Measurements from ENCODE around the gene ATP13A3.

ATP13A3 gene

DNA sequence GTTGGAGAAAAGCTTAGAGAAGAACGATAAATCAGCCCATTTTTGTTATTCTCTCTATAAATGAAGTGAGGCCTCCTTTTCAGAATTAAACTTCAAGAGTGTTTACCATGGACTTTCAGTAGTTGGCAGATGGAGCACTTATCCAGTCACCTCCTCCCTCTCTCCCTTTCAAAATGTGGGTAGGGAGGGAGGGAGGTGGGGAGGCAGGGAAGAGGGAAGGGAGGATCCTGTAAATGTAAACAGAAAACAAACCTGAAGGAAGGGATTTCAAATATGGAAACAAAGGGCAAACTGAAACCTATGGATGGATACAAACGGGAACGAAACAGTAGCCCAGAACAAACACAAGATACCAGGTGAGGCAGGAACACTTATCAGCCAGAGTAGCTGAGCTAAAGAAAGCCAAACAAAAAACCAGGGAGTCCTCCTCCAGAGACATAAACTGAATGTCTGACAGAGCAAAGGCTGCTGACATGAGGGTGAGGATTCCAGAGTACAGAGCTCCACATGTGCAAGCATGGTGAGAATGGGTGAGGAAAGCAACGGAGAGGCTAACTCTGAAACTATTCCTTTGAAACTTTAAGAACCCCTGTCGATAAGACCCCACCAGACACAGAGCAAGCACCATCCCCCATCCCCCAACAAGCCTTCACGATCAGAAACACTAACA lies 46.8 kb downstream of the ATP13A3 start:
- DNase-seq (ENCODE audit: low read depth): no peak

DNA sequence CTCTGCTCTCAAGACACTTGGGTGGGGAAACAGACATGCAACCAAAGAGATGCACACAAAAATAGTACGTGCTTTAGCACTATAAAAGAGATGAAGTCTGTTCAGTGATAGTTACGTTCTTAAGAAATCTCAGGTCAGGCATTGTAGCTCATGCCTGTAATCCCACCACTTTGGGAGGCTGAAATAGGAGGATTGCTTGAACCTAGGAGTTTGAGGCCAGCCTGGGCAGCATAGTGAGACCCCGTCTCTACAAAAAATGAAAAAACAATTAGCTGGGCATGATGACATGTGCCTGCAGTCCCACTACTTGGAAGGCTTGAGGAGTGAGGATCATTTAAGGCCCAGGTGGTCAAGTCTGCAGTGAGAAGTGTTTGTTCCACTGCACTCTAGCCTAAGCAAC lies 52.3 kb downstream of the ATP13A3 start:
- DNase-seq (ENCODE audit: low read depth): no peak

DNA sequence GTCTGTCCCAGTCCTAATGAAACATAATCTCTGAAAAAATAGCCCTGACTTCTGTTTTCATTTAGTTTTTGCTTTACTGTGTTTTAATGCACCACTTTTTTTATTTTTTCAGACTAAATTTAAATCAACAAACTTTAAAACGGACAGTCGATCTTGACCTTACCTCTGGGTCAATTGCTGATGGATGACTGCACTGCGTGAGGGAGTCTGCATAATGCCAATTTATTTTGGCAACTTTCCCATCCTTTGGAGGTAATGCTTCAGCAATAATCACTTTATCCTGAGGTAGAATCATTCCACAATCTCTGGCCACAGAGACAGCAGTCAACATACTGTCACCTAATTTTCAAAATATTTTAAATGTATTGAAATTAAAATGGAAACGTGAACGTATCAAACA lies 55.2 kb downstream of the ATP13A3 start:
- no peak for DNase-seq (ENCODE audit: low read depth)

DNA sequence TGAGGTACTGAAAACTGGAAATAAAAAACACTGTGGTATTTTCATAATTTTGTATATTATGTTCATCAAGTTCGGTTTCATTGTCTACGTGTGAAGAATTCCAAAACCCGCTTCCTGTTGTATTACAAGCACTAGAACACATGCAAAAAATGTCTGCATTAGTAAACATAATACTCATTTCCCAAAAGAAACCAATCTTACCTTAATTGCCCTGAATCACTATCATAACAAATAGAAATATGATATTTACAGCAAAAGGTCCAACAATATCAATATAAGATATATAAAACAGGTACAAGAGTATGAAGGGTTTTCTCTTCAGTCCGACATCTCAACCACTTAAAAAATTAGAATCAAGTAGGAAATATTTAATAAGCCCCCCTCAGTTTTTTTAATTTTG lies 61.4 kb downstream of the ATP13A3 start:
- no peak for DNase-seq (ENCODE audit: low read depth)

DNA sequence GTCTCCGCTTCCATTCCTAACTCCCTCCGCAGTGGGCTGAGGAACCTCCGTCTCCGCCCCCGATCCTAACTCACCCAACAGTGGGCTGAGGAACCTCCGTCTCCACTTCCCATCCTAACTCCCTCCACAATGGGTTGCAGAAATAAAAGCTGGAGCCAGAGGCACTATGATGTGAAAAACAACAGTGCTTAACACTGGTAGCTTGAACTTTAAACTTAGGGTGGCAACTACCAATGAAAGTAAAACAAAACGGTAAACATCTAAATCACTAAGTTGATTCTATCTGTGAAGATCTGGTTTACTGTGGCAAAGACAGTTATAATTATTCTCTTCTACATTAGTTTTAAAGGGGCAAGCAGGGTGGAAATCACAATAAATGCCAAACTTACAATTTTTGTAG lies 61.8 kb downstream of the ATP13A3 start:
- no peak for DNase-seq (ENCODE audit: low read depth)

DNA sequence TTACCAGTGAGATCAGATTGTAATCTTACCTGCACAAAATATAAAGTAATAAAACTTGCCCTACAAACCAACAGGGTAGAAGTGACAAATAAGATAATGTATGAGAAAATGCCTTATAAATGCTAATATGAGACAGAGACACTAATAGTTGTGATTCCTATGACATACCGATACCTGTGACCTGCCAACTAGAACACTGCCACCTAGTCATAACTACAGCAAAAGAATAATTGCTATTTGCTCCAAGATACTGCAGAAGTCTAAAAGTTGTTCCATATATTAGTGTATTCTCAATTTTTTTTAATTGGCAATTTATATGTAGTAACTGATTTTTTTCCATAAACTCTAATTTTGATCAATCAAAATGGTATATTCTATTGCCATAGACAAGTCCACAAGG lies 62.4 kb downstream of the ATP13A3 start:
- no peak for DNase-seq (ENCODE audit: low read depth)

DNA sequence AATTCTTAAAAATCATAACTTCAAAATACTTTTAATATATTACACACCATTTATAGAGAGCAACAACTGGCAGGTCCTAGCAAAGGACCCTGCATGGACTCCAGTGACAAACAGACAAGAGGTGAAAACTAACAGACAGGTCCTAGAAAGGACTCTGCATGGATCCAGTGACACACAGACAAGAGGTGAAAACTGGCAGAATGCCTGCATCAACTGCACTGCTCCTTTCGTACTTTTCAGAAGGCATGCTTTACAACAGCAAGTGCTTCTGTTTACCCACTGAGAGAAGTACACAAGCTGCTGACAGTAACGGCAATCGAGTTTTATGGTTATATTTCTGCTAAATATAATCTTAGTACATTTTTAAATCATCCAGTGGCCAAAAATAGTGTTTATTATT lies 63.5 kb downstream of the ATP13A3 start:
- no peak for DNase-seq (ENCODE audit: low read depth)

DNA sequence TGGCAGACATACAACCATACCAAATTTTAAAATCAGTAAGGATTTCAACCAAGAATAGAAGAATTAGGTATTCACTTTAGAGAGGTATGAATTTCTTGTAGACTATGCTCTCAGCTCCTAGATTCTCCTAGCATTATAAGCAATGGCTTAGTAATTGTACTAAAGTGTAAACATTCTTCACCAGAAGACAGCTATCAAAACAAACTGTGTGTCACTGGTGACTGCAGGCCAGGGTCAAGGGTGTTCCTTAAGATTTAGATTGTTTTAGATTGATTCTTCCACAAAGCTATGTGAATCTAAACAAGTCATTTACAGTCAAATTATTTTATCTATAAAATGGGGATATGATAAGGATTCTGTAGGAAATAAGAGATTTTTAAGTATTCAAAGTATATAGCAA lies 64.6 kb downstream of the ATP13A3 start:
- DNase-seq (ENCODE audit: low read depth): no peak

DNA sequence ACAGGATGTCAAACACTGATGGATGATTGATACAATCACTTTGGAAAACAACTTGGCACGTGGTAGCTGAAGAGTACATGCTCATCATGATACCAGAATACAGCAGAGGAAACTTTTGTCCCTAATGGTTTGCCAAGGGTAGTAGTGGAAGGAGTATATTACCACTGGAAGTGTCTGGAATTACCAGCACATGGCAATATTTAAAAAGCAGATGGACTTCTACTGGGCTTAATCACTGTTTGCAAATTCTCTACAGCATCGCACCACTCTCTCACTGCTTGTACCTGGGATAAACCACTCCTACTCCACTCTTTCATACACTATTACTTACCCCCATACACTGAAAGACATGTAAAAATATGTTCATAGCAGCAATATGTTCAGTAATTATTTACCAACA lies 68.1 kb downstream of the ATP13A3 start:
- no peak for DNase-seq (ENCODE audit: low read depth)

DNA sequence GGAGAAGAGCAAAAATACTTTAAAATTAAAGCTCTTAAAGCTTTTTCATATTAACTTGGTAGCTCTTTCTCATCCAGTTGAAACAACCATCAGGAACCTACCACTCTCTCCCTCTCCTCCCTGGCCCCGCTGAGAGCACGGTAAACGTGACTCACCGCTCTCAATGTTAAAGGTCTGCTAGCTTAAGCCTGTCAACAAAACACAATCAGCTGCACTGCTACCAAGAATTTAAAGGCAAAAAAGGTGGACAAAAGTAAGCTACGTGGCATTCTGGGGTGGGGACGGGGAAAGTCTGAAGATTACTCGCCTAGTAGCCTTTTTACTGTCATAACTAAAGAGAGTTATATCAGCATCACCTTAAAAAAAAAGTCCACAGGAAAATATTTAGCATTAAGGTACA lies 79.4 kb downstream of the ATP13A3 start:
- DNase-seq (ENCODE audit: low read depth): no peak

DNA sequence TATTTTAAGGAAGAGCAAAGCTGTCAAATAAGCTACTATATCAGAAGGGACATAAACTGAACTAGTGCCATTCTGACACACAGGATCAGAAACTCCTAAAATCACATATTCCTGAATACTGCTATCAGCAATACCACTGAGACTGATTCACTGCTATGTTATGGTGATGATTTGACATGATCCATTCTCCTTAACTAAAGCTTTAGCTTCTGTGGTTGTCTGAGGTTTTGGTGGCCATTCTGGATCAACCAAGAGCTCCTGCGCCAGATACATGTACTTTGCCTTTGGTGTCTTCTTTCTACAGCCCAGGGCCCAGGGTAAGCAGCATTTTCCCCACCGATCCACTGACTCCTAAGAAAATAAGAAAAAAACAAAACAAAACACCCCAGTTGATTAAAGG lies 81.0 kb downstream of the ATP13A3 start:
- no peak for DNase-seq (ENCODE audit: low read depth)

DNA sequence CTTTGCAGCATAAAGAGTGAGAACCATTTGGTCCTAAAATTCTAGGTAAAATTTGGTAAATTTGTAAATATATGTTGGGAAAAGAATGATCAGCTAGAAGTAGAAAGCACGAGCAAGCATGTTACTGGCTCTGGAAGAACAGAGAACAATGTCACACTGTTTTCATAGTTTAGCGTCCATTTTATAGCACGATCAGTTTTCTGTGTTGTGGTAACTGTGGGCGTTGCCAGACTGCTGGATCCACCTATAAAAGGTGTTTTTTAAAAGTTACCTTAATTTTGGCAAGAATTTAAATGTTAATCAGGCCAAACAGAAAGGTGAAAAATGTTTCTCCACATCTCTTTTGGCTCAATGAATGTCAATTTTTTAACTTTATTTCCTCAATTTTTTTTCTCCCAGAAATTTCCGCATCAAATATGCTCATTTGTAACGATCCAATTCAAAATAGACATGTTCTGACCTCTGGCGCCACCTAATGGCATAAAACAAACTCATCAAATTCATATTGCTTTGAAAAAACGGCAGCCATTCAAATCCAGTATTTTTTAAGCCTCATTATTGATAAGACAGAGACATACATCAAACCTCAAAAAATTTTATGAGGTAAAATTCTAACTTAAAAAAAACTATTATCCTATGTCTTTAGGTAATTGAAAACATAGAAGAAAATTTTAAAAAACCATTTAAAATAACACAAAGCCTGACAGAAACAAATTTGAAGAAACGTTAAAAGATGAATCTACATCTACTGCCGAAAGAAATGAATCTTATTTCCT lies 82.2 kb downstream of the ATP13A3 start:
- DNase-seq (ENCODE audit: low read depth): no peak

DNA sequence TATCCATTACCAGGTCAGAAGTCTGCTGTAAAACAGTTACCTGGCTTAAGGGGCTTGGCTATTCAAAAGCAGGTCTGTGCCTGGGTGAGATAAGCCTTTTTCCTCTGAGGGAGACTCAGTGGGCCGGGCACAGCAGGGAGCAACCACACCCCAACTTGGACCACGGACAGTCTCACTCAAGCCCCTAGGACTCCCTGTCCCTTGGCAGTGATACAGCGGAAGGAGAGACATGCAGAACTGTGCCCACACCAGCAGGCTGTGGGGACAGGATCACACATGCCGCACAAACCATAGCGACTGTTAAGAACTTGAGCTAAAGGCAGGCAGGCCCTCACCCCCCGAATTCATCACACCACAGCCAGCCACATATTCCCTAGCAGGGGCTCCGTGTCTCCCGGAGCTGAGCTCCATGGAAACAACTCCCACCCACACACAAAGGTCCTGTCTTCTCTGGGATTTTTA lies 84.9 kb downstream of the ATP13A3 start:
- no peak for DNase-seq (ENCODE audit: low read depth)

DNA sequence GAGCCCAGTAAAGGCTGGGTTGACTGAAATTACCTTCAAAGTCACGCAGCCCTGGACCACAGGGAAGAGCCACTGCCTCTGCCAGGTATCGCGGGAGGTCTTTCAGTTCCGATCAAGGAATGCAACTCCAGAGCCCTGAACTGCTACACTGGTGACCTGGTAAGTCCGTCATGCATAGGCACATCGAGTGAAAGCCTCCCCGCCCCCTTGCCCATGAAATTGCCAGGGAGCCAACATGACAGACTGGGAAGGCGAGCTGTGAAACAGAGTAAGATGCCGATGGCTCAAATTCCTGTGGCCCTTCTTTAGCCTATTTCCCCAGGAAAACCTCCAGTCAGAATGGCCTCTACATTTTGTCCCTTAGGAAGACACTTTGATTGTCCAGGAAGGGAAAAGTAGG lies 85.5 kb downstream of the ATP13A3 start:
- DNase-seq (ENCODE audit: low read depth): no peak

DNA sequence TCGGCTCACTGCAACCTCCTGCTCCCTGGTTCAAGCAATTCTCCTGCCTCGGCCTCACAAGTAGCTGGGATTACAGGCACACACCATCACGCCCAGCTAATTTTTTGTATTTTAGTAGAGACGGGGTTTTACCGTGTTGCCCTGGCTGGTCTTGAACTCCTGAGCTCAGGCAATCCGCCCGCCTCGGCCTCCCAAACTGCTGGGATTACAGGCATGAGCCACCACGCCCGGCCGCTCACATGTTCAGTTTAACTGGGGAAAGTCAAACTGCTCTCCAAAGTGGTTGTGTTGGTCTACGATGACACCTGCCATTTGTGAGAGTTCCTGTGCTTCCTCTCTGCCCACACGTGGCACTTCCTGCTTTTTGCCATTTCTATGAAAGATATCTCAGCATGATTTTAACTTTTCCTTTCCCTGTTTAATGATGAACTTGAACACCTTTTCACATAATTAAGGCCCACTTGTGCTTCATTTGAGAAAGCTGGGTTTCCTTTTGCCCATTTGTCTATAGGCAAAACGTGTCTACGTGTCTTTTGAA lies 86.9 kb downstream of the ATP13A3 start:
- no peak for DNase-seq (ENCODE audit: low read depth)

DNA sequence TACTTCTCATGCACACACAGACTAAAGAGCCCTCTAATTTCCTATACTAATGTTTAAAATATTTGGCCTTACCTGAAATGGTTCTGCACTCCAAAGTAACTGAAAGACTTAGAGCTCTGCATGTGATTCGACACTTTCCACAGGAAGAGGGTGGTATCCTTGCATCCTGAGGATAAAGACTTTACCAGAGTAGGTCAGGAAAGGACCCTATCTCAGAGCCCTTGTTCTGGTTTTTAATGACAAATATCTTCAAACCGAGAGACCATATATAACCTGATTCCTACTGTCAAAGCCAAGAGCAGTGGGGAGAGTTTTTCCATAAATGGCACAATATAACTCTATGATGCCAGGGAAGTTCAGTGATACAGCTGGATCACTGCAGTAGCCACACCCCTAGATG lies 87.6 kb downstream of the ATP13A3 start, which contains the start of gene GP5:
Gene GP5, minus strand, starts transcription at position 101 of the 400 bp plus-strand sequence. CDS start 984 bp downstream, outside the sequence.
- no peak for DNase-seq (ENCODE audit: low read depth)

DNA sequence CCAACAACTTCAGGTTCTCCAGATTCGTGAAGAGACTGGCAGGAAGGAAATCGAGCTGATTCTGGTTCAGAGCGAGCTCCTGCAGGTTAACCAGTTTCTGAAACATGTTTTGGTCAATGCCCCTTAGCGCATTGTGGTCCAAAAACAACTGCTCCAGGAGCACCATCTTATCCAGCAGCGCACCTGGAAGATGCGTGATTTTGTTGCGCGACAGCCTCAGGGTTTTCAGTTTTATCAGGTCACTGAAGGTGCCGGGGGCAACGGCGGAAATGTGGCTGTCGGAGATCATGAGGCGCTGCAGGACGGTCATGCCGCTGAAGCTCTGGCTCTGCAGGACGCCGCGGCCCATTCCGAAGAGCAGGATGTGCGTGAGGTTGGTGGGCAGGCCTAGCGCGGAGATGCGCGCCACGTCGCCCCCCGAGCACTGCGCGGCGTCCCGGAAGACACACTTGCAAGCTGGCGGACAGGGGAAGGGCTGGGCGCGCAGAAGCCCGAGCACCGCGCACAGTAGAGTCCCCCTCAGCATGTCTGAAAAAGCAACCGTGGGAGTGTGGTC lies 89.0 kb downstream of the ATP13A3 start:
- peak; percentile 45 for DNase-seq (ENCODE audit: low read depth)

DNA sequence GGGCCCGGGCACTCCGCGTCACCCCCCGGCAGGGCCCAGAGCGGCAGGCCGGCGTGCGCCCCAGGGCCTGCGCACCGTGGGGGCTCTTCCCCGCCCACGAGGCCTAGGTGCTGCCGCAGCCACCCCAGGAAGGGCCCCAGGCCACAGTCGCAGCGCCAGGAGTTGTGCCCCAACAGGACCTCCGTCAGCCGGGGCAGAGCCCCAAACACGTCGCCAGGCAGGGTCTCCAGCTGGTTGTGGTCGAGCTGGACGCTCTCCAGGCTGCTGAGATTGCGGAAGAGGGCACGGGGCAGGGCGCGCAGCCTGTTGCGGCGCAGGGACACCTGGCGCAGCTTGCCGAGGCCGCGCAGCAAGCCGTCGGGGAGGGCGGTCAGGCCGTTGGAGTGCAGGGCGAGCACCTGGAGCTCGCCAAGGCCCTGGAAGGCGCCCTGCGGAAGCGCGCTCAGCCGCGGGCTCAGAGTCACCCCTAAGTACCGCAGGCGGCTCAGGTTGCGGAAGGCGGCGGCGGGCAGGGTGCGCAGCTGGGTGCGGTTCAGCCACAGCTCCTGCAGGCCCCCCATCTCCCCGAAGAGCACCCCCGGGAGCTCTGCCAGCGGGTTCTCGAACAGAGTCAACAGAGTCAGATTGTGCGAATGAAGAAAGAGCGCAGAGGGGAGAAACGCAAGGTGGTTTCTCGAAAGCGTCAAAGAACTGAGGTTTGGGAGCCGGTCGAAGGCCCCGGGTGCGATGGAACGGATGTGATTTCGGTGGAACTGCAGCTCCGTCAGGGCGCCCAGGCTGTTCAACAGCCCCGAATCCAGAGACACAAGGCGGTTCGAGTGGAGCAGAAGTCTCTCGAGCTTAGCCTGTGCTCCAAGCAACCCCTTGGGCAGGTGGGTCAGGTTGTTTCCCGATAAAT lies 89.7 kb downstream of the ATP13A3 start:
- DNase-seq (ENCODE audit: low read depth): no peak

DNA sequence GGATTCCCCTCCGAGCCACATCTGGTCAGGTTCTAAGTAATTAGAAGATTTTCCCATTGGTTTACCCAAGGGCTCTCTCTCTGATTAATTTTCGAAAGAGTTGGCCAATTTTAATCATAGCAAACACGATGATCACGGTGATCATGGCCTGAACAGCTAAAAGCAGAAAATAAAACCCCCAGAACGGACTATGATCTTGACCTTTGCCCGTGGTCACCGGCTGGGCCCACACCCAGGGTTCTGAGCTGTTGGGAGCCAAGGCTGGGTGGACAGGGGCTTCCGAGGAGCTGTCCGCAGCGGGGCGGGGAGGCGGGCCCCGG lies 90.3 kb downstream of the ATP13A3 start:
- DNase-seq (ENCODE audit: low read depth): no peak

DNA sequence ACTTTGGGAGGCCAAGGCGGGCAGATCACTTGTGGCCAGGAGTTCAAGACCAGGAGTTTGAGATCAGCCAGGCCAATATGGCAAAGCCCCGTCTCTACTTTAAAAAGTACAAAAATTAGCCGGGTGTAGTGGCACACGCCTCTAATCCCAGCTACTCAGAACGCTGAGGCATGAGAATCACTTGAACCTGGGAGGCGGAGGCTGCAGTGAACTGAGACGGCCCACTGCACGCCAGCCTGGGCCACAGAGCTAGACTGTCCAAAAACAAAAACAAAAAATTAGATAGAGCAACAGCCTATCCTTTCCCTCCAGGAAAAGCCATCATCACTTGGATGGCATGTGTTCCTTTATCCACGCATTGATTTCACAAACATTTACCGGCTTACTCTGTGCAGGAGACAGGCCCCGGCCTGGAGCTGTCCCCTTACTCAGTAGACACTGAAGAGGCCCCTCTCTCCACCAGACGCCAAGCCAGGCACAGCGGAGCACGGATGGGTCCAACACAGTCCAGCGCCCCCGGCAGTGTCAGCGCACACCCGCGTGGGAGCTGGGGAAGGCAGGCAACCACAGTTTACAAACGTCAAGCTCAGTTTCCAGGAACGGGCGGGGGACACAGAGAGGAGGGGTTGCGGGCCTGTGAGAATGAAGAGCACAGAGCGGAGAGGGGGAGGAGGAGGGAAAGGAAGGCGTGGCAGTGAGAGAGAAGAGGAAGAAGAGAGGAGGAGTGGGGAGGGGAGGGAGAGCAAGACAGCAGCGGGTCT lies 90.8 kb downstream of the ATP13A3 start:
- DNase-seq (ENCODE audit: low read depth): peak; percentile 62

DNA sequence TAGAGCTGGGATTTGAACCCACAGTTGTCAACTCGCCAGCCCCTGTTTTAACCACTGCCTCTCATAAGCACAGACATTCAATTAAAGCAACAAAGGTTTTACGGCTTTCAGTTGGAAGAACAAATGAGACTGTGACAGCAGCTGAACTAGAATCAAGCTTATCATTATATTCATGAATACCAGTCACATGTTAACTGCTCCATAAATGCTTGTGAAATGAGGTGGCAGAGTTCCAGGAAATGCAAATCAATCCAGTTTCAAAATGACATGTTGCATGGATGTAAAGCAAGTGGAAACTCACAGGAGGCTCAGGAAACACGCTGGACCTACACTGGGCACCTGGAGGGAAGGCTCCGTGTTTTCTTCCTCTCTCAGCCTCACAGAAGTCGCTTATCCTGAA lies 91.6 kb downstream of the ATP13A3 start:
- no peak for DNase-seq (ENCODE audit: low read depth)

Data from CMK (cell line).